Calu3 (cell line): ENCODE data around the gene HOPX. TPM values are rescaled to one million over a fixed set of nuclear protein-coding genes. Genes with fewer than 3 reads are reported as not detected.

ENCODE experiments used
- BruUV-seq: library from RNA; stranded (reverse); fragments of 400-500 nt; replicated peaks from 2 replicates; lab custom pipeline; 2021; lab: Mats Ljungman, UMichigan
- CTCF ChIA-PET: fragments of 300-600 bp; sonication (Branson Sonifier 250); formaldehyde crosslinking; loops from one replicate; lab custom pipeline; 2022; ENCODE audit warnings: antibody characterized with exemption; lab: Charles Lee
- DNase-seq: peaks from one replicate; pipeline ENCODE4 v3.0.0; 2022
- H3K27ac Mint-ChIP-seq: one replicate; pipeline ENCODE4 v1.8.0; 2022; ENCODE audit warnings: mixed read lengths; ENCODE audit not compliant: unreplicated experiment
- H3K27me3 Mint-ChIP-seq: one replicate; pipeline ENCODE4 v1.8.0; 2022; ENCODE audit warnings: mixed read lengths; ENCODE audit not compliant: unreplicated experiment
- H3K36me3 Mint-ChIP-seq: one replicate; pipeline ENCODE4 v1.8.0; 2022; ENCODE audit warnings: mild to moderate bottlenecking, moderate library complexity, mixed read lengths; ENCODE audit not compliant: insufficient read depth, unreplicated experiment
- H3K4me1 Mint-ChIP-seq: one replicate; pipeline ENCODE4 v1.8.0; 2022; ENCODE audit warnings: mild to moderate bottlenecking, low read depth, mixed read lengths; ENCODE audit not compliant: unreplicated experiment
- H3K4me3 Mint-ChIP-seq: one replicate; pipeline ENCODE4 v1.8.0; 2022; ENCODE audit warnings: mild to moderate bottlenecking, low read depth, moderate library complexity, mixed read lengths; ENCODE audit not compliant: unreplicated experiment
- H3K9me3 Mint-ChIP-seq: one replicate; pipeline ENCODE4 v1.8.0; 2022; ENCODE audit warnings: low read depth, mixed read lengths; ENCODE audit not compliant: unreplicated experiment
- intact Hi-C: fragments of 100-400 bp; cut with micrococcal nuclease; formaldehyde crosslinking; loops from one replicate; pipeline ENCODE4 v1.10.0; 2022; ENCODE audit not compliant: unreplicated experiment
- total RNA-seq: library from RNA; stranded (reverse); gene quantifications from 2 replicates; pipeline ENCODE4 v1.2.3, GENCODE V29; 2022
- TF ChIP-seq, protein P1 (sequence below): fragments of 200-600 bp; IDR thresholded peaks from one replicate; pipeline ENCODE4 v1.8.0; 2022; ENCODE audit warnings: antibody characterized with exemption; ENCODE audit not compliant: unreplicated experiment

HOPX gene
- total RNA-seq, 1 experiment from 2014 or later, result not detected

GRCh38 chr4:56630876-56631666 is 50.0 kb downstream of the HOPX start:
- H3K27me3 Mint-ChIP-seq, result no peaks in the 10 kb centered on the region
- intact Hi-C loops, result no loop called here
- TF ChIP-seq, protein P1, sequence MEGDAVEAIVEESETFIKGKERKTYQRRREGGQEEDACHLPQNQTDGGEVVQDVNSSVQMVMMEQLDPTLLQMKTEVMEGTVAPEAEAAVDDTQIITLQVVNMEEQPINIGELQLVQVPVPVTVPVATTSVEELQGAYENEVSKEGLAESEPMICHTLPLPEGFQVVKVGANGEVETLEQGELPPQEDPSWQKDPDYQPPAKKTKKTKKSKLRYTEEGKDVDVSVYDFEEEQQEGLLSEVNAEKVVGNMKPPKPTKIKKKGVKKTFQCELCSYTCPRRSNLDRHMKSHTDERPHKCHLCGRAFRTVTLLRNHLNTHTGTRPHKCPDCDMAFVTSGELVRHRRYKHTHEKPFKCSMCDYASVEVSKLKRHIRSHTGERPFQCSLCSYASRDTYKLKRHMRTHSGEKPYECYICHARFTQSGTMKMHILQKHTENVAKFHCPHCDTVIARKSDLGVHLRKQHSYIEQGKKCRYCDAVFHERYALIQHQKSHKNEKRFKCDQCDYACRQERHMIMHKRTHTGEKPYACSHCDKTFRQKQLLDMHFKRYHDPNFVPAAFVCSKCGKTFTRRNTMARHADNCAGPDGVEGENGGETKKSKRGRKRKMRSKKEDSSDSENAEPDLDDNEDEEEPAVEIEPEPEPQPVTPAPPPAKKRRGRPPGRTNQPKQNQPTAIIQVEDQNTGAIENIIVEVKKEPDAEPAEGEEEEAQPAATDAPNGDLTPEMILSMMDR, result no peak
- BruUV-seq, result no TSS peak
- no peaks in the 10 kb centered on the region for H3K36me3 Mint-ChIP-seq
- no peak for DNase-seq
- no peak overlapping the region for H3K4me3 Mint-ChIP-seq
- CTCF ChIA-PET, result no interaction called here
- no peak overlapping the region for H3K27ac Mint-ChIP-seq
- no peaks in the 10 kb centered on the region for H3K4me1 Mint-ChIP-seq
- H3K9me3 Mint-ChIP-seq, result no peaks in the 10 kb centered on the region

- TF ChIP-seq, protein P1, result no peak
- DNase-seq, result no peak
- Mint-ChIP-seq H3K36me3 (no peaks in the 10 kb centered on the region), H3K27ac (no peak overlapping the region), H3K4me1 (no peaks in the 10 kb centered on the region), H3K9me3 (no peaks in the 10 kb centered on the region), H3K4me3 (no peak overlapping the region), H3K27me3 (no peaks in the 10 kb centered on the region)
- no TSS peak for BruUV-seq
- CTCF ChIA-PET, result no interaction called here
- intact Hi-C loops, result no loop called here
Observed at GRCh38 chr4:56628592-56628991, 52.5 kb downstream of the HOPX start.

GRCh38 chr4:56627985-56628384 is 53.1 kb downstream of the HOPX start:
- no peaks in the 10 kb centered on the region for H3K27me3 Mint-ChIP-seq
- no peaks in the 10 kb centered on the region for H3K4me1 Mint-ChIP-seq
- no TSS peak for BruUV-seq
- no peaks in the 10 kb centered on the region for H3K9me3 Mint-ChIP-seq
- no peaks in the 10 kb centered on the region for H3K36me3 Mint-ChIP-seq
- CTCF ChIA-PET, result interaction anchor here (0.6 to 1.9 kb wide), 2 partner anchors 172 to 884 kb away, joined by 6 to 10 read pairs; no protein-coding TSS in a partner anchor
- H3K4me3 Mint-ChIP-seq, result no peak overlapping the region
- TF ChIP-seq, protein P1, result no peak
- DNase-seq, result no peak
- H3K27ac Mint-ChIP-seq, result no peak overlapping the region
- intact Hi-C loops, result loop anchor here (1.0 kb wide), 1 partner anchor 172 kb away; no protein-coding TSS in a partner anchor

- Mint-ChIP-seq H3K4me3 (no peak overlapping the region), H3K9me3 (no peaks in the 10 kb centered on the region), H3K36me3 (no peaks in the 10 kb centered on the region), H3K4me1 (no peaks in the 10 kb centered on the region), H3K27ac (no peak overlapping the region), H3K27me3 (no peaks in the 10 kb centered on the region)
- BruUV-seq, result no TSS peak
- intact Hi-C loops, result loop anchor here (1.0 kb wide), 1 partner anchor 173 kb away; no protein-coding TSS in a partner anchor
- CTCF ChIA-PET, result interaction anchor here (0.6 to 1.9 kb wide), 3 partner anchors 172 to 884 kb away, joined by 4 to 10 read pairs (median 6); no protein-coding TSS in a partner anchor
- DNase-seq, result no peak
- TF ChIP-seq, protein P1, result no peak
Observed at GRCh38 chr4:56627375-56627774, 53.7 kb downstream of the HOPX start.
